Measurements from ENCODE around the gene KIF1A. TPM values are rescaled to one million over a fixed set of nuclear protein-coding genes. Genes with fewer than 3 reads are reported as not detected.

Gene KIF1A
- total RNA-seq, 1 experiment from 2014 or later, result 298 TPM

- CTCF ChIA-PET, result interaction anchor here (0.7 kb wide), 3 partner anchors 11 to 401 kb away, joined by 3 to 8 read pairs (median 7); no protein-coding TSS in a partner anchor
- DNase-seq, result peak; percentile 61
- no peak for TF ChIP-seq CTCF (IDR thresholded peaks at IDR 0.05; ENCODE audit: unreplicated experiment)
- Mint-ChIP-seq H3K36me3 (ENCODE audit: insufficient read depth, unreplicated experiment) (peaks cover 80% of the 10 kb centered on the region), H3K4me1 (ENCODE audit: low read depth, unreplicated experiment) (peaks cover 30% of the 10 kb centered on the region), H3K9me3 (ENCODE audit: low read depth, unreplicated experiment) (no peaks in the 10 kb centered on the region), H3K27ac (ENCODE audit: unreplicated experiment) (peak overlapping the region; percentile 21), H3K27me3 (ENCODE audit: unreplicated experiment) (no peaks in the 10 kb centered on the region), H3K4me3 (ENCODE audit: low read depth, unreplicated experiment) (peak overlapping the region; percentile 10)
- BruUV-seq (replicated peaks), result no TSS peak
- intact Hi-C loops (cut with micrococcal nuclease; ENCODE audit: unreplicated experiment), result no loop called here
These were observed 80.2 kb downstream of the KIF1A start for GRCh38 chr2:240739797-240740196.

GRCh38 chr2:240737958-240738357 lies 82.1 kb downstream of the KIF1A start:
- Mint-ChIP-seq H3K36me3 (ENCODE audit: insufficient read depth, unreplicated experiment) (peaks cover 77% of the 10 kb centered on the region), H3K4me3 (ENCODE audit: low read depth, unreplicated experiment) (no peak overlapping the region), H3K4me1 (ENCODE audit: low read depth, unreplicated experiment) (peaks cover 26% of the 10 kb centered on the region), H3K27me3 (ENCODE audit: unreplicated experiment) (no peaks in the 10 kb centered on the region), H3K27ac (ENCODE audit: unreplicated experiment) (no peak overlapping the region), H3K9me3 (ENCODE audit: low read depth, unreplicated experiment) (no peaks in the 10 kb centered on the region)
- CTCF ChIA-PET, result no interaction called here
- DNase-seq, result no peak
- TF ChIP-seq CTCF (IDR thresholded peaks at IDR 0.05; ENCODE audit: unreplicated experiment), result no peak
- BruUV-seq (replicated peaks), result no TSS peak
- intact Hi-C loops (cut with micrococcal nuclease; ENCODE audit: unreplicated experiment), result no loop called here

- CTCF ChIA-PET, result no interaction called here
- no peak for DNase-seq
- no peaks in the 10 kb centered on the region for H3K9me3 Mint-ChIP-seq (ENCODE audit: low read depth, unreplicated experiment)
- no peak overlapping the region for H3K27ac Mint-ChIP-seq (ENCODE audit: unreplicated experiment)
- peaks cover 75% of the 10 kb centered on the region for H3K36me3 Mint-ChIP-seq (ENCODE audit: insufficient read depth, unreplicated experiment)
- no peak overlapping the region for H3K4me3 Mint-ChIP-seq (ENCODE audit: low read depth, unreplicated experiment)
- intact Hi-C loops (cut with micrococcal nuclease; ENCODE audit: unreplicated experiment), result no loop called here
- peaks cover 26% of the 10 kb centered on the region for H3K4me1 Mint-ChIP-seq (ENCODE audit: low read depth, unreplicated experiment)
- BruUV-seq (replicated peaks), result no TSS peak
- no peaks in the 10 kb centered on the region for H3K27me3 Mint-ChIP-seq (ENCODE audit: unreplicated experiment)
- TF ChIP-seq CTCF (IDR thresholded peaks at IDR 0.05; ENCODE audit: unreplicated experiment), result no peak
These were observed 82.5 kb downstream of the KIF1A start for GRCh38 chr2:240737512-240737911.

- intact Hi-C loops (cut with micrococcal nuclease; ENCODE audit: unreplicated experiment), result no loop called here
- H3K27ac Mint-ChIP-seq (ENCODE audit: unreplicated experiment), result no peak overlapping the region
- CTCF ChIA-PET, result no interaction called here
- H3K36me3 Mint-ChIP-seq (ENCODE audit: insufficient read depth, unreplicated experiment), result peaks cover 71% of the 10 kb centered on the region
- no TSS peak for BruUV-seq (replicated peaks)
- TF ChIP-seq CTCF (IDR thresholded peaks at IDR 0.05; ENCODE audit: unreplicated experiment), result no peak
- DNase-seq, result no peak
- H3K4me3 Mint-ChIP-seq (ENCODE audit: low read depth, unreplicated experiment), result no peak overlapping the region
- peaks cover 19% of the 10 kb centered on the region for H3K4me1 Mint-ChIP-seq (ENCODE audit: low read depth, unreplicated experiment)
- H3K27me3 Mint-ChIP-seq (ENCODE audit: unreplicated experiment), result no peaks in the 10 kb centered on the region
- no peaks in the 10 kb centered on the region for H3K9me3 Mint-ChIP-seq (ENCODE audit: low read depth, unreplicated experiment)
These were observed 83.5 kb downstream of the KIF1A start for GRCh38 chr2:240736281-240737250.
